GM12865 (cell line): Measurements from ENCODE around the gene VPREB1.
"Not testable (repeated sequence)": the region's sequence is repeated elsewhere in the genome, so short reads cannot be mapped to it uniquely, and the experiment has no call there.

Experiments
- DNase-seq: peaks from one replicate; pipeline ENCODE4 v3.0.0; 2010; ENCODE audit warnings: low read depth
- H3K4me3 ChIP-seq: 2 replicates; pipeline ENCODE4 v1.5.1; 2011; ENCODE audit warnings: mild to moderate bottlenecking, low read depth, low read length, control low read depth
- TF ChIP-seq, protein P1 (sequence below): IDR thresholded peaks from 2 replicates; pipeline ENCODE4 v1.5.1; 2011; ENCODE audit warnings: low read length, control low read depth, low read depth, inconsistent platforms; ENCODE audit not compliant: insufficient read depth; ENCODE audit errors: missing control alignments

Gene VPREB1

GRCh38 chr22:22248878-22249277 is 4.3 kb downstream of the VPREB1 start:
- TF ChIP-seq, protein P1, sequence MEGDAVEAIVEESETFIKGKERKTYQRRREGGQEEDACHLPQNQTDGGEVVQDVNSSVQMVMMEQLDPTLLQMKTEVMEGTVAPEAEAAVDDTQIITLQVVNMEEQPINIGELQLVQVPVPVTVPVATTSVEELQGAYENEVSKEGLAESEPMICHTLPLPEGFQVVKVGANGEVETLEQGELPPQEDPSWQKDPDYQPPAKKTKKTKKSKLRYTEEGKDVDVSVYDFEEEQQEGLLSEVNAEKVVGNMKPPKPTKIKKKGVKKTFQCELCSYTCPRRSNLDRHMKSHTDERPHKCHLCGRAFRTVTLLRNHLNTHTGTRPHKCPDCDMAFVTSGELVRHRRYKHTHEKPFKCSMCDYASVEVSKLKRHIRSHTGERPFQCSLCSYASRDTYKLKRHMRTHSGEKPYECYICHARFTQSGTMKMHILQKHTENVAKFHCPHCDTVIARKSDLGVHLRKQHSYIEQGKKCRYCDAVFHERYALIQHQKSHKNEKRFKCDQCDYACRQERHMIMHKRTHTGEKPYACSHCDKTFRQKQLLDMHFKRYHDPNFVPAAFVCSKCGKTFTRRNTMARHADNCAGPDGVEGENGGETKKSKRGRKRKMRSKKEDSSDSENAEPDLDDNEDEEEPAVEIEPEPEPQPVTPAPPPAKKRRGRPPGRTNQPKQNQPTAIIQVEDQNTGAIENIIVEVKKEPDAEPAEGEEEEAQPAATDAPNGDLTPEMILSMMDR, result no peak
- DNase-seq, result peak; percentile 49
- H3K4me3 ChIP-seq, result no peak overlapping the region

DNA sequence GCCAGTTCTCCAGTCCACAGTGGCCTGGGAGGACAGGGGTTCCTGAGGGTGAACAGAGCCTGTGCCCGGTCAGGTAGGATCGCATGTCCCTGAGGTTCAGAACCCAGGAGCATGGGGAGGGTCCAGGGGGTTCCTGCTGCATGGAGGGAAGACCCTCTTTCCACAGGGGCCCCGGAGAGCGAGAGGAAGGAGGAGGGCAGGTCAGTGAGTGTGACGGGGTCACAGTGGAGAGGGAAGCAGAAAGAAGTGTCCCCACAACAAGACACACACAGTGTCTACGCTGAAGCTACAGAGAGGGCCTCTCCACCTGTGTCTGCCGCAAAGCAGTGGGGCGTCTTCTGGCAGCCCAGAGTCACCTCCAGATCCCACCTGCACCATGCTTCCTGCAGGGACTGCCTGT is 6.1 kb downstream of the VPREB1 start:
- not testable (repeated sequence) for H3K4me3 ChIP-seq, DNase-seq

DNA sequence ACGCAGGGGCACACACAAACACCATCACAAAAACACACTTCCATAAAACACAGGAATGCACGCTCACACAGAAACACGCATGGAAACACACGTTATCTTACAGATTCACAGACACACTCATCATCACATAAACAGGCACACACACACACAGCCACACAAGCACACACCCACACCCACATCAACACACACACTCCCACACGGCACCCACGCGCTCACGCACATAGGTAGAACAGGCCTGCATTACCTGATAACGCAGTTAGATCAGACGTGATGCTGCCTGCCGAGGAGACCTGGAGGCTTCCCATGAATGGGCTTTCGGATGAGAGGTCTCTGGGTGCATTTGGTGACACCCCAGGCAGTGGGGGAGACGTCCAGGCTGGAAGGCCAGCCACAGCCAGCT is 11.5 kb downstream of the VPREB1 start:
- DNase-seq, H3K4me3 ChIP-seq: not testable (repeated sequence)

DNA sequence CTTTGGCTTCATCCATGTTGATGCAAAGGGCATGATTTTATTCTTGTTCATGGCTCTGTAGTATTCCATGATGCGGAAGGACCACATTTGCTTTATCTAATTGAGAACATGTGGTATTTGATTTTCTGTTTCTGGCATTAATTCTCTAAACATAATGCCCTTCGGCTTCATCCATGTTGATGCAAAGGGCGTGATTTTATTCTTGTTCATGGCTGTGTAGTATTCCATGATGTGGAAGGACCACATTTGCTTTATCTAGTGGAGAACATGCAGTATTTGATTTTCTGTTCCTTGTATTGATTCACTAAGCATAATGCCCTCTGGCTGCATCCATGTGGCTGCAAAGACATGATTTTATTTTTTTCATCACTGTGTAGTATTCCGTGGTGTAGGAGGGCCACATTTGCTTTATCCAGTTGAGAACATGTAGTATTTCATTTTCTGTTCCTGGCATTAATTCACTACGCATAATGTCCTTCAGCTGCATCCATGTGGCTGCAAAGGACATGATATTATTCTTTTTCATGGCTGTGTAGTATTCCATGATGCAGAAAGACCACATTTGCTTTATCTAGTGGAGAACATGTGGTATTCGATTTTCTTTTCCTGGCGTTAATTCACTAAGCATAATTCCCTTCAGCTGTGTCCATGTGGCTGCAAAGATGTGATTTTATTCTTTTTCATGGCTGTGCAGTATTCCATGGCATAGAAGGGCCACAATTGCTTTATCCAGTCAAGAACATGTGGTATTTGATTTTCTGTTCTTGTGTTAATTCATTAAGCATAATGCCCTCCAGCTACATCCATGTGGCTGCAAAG is 14.2 kb downstream of the VPREB1 start:
- H3K4me3 ChIP-seq, DNase-seq: not testable (repeated sequence)

DNA sequence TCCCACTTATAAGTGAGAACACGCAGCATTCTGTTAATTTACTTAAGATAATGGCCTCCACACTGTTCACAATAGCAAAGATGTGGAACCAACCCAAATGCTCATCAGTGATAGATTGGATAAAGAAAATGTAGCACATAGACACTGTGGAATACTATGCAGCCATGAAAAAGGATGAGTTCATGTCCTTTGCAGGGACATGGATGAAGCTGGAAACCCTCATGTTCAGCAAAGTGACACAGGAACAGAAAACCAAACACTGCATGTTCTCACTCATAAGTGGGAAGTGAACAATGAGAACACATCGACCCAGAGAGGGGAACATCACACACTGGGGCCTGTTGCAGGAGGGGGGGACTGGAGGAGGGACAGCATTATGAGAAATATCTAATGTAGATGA is 15.6 kb downstream of the VPREB1 start:
- not testable (repeated sequence) for DNase-seq, H3K4me3 ChIP-seq

- H3K4me3 ChIP-seq, DNase-seq: not testable (repeated sequence)
These were observed 16.0 kb downstream of the VPREB1 start for GRCh38 chr22:22260586-22260985.

DNA sequence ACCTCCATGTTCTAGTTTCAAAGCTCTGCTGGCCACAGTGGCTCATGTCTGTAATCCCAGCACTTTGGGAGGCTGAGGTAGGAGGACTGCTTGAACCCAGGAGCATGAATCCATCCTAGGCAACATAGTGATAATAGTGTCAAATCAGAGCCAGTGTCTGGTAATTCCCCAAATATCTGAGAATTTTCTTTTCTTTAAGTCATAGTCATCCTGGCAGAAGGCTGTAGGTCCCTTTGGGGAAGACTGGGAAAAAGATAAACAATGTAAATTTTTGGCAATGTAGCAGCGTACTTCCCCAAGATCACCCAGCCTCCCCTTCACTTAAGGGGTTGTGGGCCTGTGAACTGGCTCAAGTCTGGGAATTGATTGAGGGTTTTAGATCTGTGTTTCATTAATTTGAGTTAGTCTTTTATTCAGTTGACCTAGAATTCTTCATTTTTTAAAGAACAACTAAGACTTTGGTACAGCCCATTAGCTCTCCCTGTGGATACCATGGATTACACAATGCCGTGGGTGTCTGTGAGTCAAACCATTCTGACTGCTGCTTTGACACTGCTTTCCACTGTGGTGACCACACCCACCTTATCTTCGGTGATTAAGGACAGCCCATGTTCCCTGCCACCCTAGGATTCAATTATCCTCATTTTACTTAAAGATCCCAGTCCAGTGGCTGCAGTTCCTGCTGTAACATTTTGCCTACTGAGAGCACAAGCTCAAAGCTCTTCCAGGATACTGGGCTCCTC is 17.9 kb downstream of the VPREB1 start:
- not testable (repeated sequence) for H3K4me3 ChIP-seq, DNase-seq

- DNase-seq, H3K4me3 ChIP-seq: not testable (repeated sequence)
These were observed 19.2 kb downstream of the VPREB1 start for GRCh38 chr22:22263823-22264222.

DNA sequence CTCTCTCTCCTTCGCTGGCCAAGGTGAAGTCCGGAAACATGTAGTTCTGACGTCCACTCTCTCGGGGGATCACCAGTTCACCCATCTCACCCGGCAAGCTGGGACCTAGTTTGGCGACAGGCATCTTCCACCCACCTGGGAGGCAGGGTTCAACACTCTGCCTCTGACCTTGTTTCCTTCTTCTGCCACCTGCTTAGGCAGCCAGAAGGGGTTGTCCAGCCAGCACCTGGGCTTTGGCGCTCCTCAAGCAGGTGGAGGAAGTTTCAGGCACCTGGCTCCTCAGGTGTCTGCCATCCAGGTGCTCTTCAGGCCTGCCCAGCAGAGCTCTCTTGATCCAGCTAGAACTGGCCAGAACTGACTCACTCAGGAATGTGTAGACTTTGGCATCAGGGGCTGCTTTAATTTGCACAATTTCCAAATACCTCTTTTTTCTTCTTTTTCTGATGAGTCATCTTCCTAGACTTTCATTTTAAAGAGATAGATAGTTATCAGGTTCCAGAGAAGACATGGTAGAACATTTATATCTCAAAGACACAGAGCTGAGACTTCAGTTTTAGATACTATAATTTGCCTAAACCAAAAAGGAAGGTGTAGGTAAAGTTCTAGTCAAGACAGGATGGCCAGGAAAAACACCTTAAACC is 25.6 kb downstream of the VPREB1 start:
- H3K4me3 ChIP-seq, DNase-seq: not testable (repeated sequence)

GRCh38 chr22:22277423-22277822 is 32.8 kb downstream of the VPREB1 start:
- not testable (repeated sequence) for DNase-seq, H3K4me3 ChIP-seq

GRCh38 chr22:22284962-22285756 is 40.6 kb downstream of the VPREB1 start:
- not testable (repeated sequence) for DNase-seq, H3K4me3 ChIP-seq

DNA sequence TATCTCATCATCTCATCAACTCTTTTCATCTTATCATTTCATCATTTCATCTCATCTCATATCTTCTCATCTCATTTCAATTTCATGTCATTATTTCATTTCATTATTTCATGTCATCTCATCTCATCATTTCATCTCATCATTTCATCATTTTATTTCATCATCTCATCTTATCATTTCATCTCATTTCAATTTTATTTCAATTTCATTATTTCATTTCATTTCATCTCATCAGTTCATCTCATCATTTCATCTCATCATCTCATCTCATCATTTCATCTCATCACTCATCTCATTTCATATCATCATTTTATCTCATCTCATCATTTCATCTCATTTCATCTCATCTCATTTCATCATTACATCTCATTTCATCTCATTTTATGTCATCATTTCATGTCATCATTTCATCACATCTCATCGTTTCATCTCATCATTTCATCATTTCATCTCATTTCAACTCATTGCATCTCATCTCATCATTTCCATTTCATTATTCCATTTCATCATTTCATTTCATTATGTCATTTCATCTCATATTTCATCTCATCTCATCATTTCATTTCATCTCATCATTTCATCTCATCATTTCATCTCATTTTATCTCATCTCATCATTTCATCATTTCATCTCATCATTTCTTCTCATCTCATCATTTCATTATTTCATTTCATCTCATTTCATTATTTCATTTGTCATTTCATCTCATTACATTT is 42.0 kb downstream of the VPREB1 start:
- DNase-seq, H3K4me3 ChIP-seq: not testable (repeated sequence)

GRCh38 chr22:22287106-22287626 is 42.6 kb downstream of the VPREB1 start:
- H3K4me3 ChIP-seq, result not testable (repeated sequence)

GRCh38 chr22:22289666-22290065 is 45.1 kb downstream of the VPREB1 start:
- not testable (repeated sequence) for H3K4me3 ChIP-seq, DNase-seq

More at GRCh38 chr22:22287106-22287626, 42.6 kb downstream of the VPREB1 start:
- not testable (repeated sequence) for DNase-seq

DNA sequence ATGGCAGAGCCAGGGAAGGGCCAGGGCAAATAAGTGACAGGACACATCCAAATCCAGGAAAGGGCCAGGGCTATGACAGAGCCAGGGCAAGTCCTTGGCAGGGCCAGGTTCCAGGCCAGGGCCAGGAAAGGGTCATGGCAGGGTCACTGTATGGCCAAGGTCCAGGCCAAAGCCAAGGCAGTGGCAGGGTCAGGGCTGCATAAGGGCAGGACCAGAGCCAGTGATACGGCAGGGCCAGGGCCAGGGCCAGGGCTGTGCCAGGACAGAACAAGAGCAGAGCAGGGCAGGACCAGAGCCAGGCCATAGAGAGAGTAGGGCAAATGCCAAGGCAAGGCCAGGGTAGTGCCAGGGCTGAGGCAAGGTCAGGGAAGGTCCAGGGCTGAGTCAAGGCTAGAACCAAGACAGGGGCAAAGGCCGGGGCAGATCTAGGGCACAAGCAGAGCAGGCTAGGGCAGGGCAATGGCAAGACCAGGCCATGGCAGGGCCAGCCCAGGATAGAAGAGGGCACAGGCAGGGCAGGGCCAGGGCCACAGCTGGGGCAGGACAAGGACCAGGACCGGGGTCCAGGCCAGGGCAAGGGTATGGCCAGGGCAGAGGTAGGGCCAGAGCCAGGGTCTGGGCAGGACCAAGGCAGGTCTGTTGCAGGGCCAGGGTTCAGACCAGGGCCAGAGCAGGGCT is 46.7 kb downstream of the VPREB1 start:
- DNase-seq, H3K4me3 ChIP-seq: not testable (repeated sequence)

GRCh38 chr22:22292656-22293055 is 48.1 kb downstream of the VPREB1 start:
- not testable (repeated sequence) for H3K4me3 ChIP-seq, DNase-seq
